ENCODE data around the gene KLK10.

DNA sequence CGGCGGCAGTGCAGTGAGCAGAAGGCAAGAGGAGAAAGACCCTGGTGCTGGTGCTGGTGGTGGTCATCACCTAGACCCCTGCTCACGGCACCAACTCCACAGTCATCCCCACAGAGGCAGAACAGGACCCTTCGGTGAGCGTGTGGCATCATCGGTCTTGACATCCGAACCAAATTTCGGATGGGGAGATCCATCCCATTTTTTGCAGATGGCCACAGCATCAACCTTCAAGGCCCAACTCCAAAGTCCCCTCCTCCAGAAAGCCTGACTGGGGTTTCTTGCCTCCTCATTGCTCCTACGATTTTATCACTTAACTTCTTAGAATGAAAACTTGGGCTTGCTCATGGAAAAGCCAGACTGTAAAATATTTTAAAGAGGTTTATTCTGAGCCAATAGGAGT is 24.0 kb upstream of the KLK10 start:
- TF ChIP-seq, protein P1, sequence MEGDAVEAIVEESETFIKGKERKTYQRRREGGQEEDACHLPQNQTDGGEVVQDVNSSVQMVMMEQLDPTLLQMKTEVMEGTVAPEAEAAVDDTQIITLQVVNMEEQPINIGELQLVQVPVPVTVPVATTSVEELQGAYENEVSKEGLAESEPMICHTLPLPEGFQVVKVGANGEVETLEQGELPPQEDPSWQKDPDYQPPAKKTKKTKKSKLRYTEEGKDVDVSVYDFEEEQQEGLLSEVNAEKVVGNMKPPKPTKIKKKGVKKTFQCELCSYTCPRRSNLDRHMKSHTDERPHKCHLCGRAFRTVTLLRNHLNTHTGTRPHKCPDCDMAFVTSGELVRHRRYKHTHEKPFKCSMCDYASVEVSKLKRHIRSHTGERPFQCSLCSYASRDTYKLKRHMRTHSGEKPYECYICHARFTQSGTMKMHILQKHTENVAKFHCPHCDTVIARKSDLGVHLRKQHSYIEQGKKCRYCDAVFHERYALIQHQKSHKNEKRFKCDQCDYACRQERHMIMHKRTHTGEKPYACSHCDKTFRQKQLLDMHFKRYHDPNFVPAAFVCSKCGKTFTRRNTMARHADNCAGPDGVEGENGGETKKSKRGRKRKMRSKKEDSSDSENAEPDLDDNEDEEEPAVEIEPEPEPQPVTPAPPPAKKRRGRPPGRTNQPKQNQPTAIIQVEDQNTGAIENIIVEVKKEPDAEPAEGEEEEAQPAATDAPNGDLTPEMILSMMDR (IDR thresholded peaks at IDR 0.05 in 8 of 11, conservative IDR thresholded peaks at IDR 0.05 in 3 of 11), result no peak
- TF ChIP-seq POLR2AphosphoS5 (IDR thresholded peaks at IDR 0.05) (no peak), POLR2A (IDR thresholded peaks at IDR 0.05) (no peak)

Data from spleen (tissue), 7 donors.